ENCODE measurements around the gene PLA2G15. TPM values are rescaled to one million over a fixed set of nuclear protein-coding genes. Genes with fewer than 3 reads are reported as not detected.

PLA2G15 gene
- total and polyA plus RNA-seq, 2 of the 13 experiments (the other 11 are each of a cell fraction or from before 2014, with no cell fraction given): 14.4 to 23.7 TPM

DNA sequence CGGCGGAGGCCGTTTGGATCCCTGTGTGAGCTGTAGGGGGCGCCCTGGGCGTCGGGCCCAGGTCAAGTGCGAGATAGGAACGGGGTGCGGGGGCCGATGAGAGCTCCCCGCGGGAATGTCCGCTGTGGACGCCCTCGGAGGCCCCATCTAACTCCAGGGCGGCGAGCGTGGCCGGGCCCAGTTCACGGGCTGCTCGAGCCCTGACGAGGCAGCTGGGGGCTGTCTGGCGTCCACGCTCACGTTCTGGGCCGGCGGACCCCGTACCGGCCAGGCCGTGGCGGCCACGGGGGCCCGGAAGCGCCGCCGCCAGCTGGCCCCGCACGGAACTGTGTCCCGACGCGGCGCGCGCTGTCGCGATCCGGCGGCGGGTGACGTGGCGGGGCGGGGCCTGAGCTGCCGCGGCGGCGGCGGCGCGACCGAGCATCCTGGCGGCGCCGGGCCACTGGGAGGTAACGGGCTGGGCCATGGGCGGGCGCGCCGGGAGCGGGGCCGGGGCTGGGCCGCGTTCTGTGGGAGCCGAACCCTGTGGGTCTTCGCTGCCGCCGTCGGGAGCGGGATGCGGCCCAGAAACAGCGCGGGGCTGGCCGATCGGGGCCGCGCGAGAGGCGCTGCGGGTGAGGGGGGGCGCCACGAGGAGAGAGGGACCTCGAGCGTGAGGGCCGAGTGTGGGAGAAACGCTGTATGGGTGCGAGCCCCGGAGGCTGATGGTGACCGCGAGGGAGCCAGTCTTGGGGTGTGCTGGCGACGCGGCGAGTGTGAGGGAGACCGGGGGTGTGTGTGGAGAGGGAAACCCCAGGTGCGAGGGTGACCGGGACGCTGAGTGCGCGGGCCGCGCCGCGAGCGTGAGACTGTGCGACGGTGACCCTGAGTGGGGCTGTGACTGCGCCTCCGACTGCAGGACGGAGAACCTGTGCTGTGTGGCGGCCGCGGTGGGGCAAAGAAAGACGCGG is 19.2 kb downstream of the PLA2G15 start, which contains the start of gene SLC7A6 (continued):
- TF ChIP-seq, protein P1, sequence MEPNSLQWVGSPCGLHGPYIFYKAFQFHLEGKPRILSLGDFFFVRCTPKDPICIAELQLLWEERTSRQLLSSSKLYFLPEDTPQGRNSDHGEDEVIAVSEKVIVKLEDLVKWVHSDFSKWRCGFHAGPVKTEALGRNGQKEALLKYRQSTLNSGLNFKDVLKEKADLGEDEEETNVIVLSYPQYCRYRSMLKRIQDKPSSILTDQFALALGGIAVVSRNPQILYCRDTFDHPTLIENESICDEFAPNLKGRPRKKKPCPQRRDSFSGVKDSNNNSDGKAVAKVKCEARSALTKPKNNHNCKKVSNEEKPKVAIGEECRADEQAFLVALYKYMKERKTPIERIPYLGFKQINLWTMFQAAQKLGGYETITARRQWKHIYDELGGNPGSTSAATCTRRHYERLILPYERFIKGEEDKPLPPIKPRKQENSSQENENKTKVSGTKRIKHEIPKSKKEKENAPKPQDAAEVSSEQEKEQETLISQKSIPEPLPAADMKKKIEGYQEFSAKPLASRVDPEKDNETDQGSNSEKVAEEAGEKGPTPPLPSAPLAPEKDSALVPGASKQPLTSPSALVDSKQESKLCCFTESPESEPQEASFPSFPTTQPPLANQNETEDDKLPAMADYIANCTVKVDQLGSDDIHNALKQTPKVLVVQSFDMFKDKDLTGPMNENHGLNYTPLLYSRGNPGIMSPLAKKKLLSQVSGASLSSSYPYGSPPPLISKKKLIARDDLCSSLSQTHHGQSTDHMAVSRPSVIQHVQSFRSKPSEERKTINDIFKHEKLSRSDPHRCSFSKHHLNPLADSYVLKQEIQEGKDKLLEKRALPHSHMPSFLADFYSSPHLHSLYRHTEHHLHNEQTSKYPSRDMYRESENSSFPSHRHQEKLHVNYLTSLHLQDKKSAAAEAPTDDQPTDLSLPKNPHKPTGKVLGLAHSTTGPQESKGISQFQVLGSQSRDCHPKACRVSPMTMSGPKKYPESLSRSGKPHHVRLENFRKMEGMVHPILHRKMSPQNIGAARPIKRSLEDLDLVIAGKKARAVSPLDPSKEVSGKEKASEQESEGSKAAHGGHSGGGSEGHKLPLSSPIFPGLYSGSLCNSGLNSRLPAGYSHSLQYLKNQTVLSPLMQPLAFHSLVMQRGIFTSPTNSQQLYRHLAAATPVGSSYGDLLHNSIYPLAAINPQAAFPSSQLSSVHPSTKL (CRISPR knock-in tag; IDR thresholded peaks at IDR 0.05): peak; percentile 30
- TF ChIP-seq KLF6 (CRISPR knock-in tag; IDR thresholded peaks at IDR 0.05) (no peak; the same call in 1 of the 2 replicates), RCOR2 (CRISPR knock-in tag; IDR thresholded peaks at IDR 0.05) (no peak), NONO (IDR thresholded peaks at IDR 0.05) (no peak), NONO (CRISPR knock-in tag; conservative IDR thresholded peaks at IDR 0.05) (peak; percentile 50; the same call in 1 of the 2 replicates), RARA (CRISPR knock-in tag; IDR thresholded peaks at IDR 0.05) (peak; percentile 60), DNMT3B (CRISPR knock-in tag; conservative IDR thresholded peaks at IDR 0.05) (no peak), ZNF343 (CRISPR knock-in tag; IDR thresholded peaks at IDR 0.05) (no peak), TOE1 (CRISPR knock-in tag; IDR thresholded peaks at IDR 0.05) (no peak; the same call in 1 of the 2 replicates)
- TF ChIP-seq, protein P2, sequence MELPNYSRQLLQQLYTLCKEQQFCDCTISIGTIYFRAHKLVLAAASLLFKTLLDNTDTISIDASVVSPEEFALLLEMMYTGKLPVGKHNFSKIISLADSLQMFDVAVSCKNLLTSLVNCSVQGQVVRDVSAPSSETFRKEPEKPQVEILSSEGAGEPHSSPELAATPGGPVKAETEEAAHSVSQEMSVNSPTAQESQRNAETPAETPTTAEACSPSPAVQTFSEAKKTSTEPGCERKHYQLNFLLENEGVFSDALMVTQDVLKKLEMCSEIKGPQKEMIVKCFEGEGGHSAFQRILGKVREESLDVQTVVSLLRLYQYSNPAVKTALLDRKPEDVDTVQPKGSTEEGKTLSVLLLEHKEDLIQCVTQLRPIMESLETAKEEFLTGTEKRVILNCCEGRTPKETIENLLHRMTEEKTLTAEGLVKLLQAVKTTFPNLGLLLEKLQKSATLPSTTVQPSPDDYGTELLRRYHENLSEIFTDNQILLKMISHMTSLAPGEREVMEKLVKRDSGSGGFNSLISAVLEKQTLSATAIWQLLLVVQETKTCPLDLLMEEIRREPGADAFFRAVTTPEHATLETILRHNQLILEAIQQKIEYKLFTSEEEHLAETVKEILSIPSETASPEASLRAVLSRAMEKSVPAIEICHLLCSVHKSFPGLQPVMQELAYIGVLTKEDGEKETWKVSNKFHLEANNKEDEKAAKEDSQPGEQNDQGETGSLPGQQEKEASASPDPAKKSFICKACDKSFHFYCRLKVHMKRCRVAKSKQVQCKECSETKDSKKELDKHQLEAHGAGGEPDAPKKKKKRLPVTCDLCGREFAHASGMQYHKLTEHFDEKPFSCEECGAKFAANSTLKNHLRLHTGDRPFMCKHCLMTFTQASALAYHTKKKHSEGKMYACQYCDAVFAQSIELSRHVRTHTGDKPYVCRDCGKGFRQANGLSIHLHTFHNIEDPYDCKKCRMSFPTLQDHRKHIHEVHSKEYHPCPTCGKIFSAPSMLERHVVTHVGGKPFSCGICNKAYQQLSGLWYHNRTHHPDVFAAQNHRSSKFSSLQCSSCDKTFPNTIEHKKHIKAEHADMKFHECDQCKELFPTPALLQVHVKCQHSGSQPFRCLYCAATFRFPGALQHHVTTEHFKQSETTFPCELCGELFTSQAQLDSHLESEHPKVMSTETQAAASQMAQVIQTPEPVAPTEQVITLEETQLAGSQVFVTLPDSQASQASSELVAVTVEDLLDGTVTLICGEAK (IDR thresholded peaks at IDR 0.05): no peak
- TF ChIP-seq, protein P2 (CRISPR knock-in tag; IDR thresholded peaks at IDR 0.05): no peak; the same call in 1 of the 2 replicates

Data from HepG2 (cell line).